GM06990 (cell line): Measurements from ENCODE around the gene SNAP47.

Source experiments
- DNase-seq: peaks from one replicate; pipeline ENCODE4 v3.0.0-alpha.2; 2011; ENCODE audit not compliant: insufficient read length; ENCODE audit errors: extremely low read depth
- H3K27me3 ChIP-seq: replicated peaks from 2 replicates; pipeline ENCODE4 v1.6.0; 2011; ENCODE audit warnings: low read length; ENCODE audit not compliant: control insufficient read depth, insufficient read depth
- H3K36me3 ChIP-seq: 2 replicates; pipeline ENCODE4 v1.5.1; 2011; ENCODE audit warnings: low read length; ENCODE audit not compliant: control insufficient read depth, insufficient read depth
- H3K4me3 ChIP-seq: replicated peaks from 2 replicates; pipeline ENCODE4 v1.5.1; 2011; ENCODE audit warnings: low read depth, mild to moderate bottlenecking, control low read depth, low read length
- TF ChIP-seq, protein P1 (sequence below): IDR thresholded peaks from 2 replicates; pipeline ENCODE4 v1.5.1; 2011; ENCODE audit warnings: low read length, control low read depth, mild to moderate bottlenecking, inconsistent platforms; ENCODE audit not compliant: insufficient read depth, poor library complexity, severe bottlenecking

The SNAP47 gene

DNA sequence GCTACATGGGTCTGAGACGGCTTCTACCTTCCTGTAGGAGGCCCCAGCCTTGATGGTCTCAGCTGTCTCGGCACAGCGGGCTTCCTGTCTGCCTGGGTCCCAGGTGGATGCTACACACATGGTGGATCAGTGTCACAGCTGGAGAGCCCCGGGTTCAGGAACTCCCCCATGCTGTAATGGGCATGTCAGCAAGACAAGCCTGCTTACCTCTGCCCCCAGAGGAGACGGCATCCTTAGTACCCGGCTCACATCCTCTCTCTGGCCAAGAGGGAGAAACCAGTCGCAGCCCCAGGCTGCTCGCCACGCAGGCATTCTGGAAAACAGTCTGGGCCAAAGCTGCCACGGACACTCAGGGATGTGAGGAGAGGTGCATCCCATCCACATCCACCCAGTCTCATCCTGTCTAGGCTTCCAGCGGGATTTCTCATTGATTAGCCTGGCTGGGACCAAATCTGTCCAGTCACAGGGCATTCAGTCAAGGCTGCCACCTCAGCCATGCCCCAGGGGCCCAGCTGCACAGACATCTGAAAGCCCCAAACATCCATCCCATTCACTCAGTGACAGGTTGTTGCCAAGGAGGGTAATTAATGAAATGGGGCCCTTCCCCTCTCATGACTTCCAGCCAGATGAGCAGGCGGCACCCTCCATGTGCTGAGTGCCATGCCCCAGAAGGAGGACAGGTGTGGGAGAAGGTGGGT lies 10.5 kb downstream of the SNAP47 start:
- TF ChIP-seq, protein P1, sequence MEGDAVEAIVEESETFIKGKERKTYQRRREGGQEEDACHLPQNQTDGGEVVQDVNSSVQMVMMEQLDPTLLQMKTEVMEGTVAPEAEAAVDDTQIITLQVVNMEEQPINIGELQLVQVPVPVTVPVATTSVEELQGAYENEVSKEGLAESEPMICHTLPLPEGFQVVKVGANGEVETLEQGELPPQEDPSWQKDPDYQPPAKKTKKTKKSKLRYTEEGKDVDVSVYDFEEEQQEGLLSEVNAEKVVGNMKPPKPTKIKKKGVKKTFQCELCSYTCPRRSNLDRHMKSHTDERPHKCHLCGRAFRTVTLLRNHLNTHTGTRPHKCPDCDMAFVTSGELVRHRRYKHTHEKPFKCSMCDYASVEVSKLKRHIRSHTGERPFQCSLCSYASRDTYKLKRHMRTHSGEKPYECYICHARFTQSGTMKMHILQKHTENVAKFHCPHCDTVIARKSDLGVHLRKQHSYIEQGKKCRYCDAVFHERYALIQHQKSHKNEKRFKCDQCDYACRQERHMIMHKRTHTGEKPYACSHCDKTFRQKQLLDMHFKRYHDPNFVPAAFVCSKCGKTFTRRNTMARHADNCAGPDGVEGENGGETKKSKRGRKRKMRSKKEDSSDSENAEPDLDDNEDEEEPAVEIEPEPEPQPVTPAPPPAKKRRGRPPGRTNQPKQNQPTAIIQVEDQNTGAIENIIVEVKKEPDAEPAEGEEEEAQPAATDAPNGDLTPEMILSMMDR: no peak
- peaks cover 10% of the 10 kb centered on the region for H3K36me3 ChIP-seq
- DNase-seq: no peak

GRCh38 chr1:227746676-227747075 lies 11.4 kb downstream of the SNAP47 start:
- Histone ChIP-seq H3K4me3 (no peak overlapping the region), H3K36me3 (peaks cover 10% of the 10 kb centered on the region), H3K27me3 (no peaks in the 10 kb centered on the region)
- TF ChIP-seq, protein P1: no peak
- no peak for DNase-seq

More for the DNA sequence above, 10.5 kb downstream of the SNAP47 start:
- Histone ChIP-seq H3K4me3 (no peak overlapping the region), H3K27me3 (no peaks in the 10 kb centered on the region)

DNA sequence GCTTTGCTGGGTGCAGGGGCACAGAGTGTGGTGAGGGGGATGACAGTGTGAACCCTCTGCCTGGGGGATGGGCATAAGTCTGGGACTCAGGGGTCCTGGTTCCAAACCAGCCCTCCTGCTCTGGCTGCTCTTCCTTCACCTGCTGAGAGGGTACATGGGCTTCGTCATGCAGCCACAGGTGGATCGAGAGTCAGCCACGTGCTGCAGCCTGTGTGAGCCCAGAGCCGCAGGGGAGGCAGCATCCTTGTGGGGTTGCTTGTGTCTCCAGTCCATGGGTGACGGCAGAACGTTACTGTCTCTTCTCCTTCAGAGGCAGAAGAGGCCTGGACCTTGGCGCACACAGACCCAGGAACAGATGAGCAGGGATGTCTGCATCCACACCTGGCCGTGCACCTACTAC lies 12.1 kb downstream of the SNAP47 start:
- DNase-seq: no peak
- Histone ChIP-seq H3K4me3 (no peak overlapping the region), H3K27me3 (no peaks in the 10 kb centered on the region), H3K36me3 (peaks cover 10% of the 10 kb centered on the region)
- TF ChIP-seq, protein P1: no peak

GRCh38 chr1:227747948-227748495 lies 12.8 kb downstream of the SNAP47 start:
- TF ChIP-seq, protein P1: no peak
- peaks cover 10% of the 10 kb centered on the region for H3K36me3 ChIP-seq
- no peak for DNase-seq
- H3K27me3 ChIP-seq: no peaks in the 10 kb centered on the region
- no peak overlapping the region for H3K4me3 ChIP-seq

- TF ChIP-seq, protein P1: no peak
- H3K4me3 ChIP-seq: no peak overlapping the region
- no peaks in the 10 kb centered on the region for H3K27me3 ChIP-seq
- peaks cover 10% of the 10 kb centered on the region for H3K36me3 ChIP-seq
- no peak for DNase-seq
These were observed 13.4 kb downstream of the SNAP47 start for GRCh38 chr1:227748496-227749182.
